Lower leg skin (tissue), 3 donors: ENCODE results near the gene NOTCH1.

ENCODE experiments used
- CTCF ChIP-seq, 3 donors: fragments of 450-650 bp; IDR thresholded peaks; one replicate each; pipeline ENCODE4 v1.5.1; 2016; ENCODE audit warnings: antibody characterized with exemption in 3 of 3, mild to moderate bottlenecking in 3 of 3, moderate library complexity in 2 of 3
- POLR2A ChIP-seq, 2 donors: fragments of 450-650 bp; IDR thresholded peaks; one replicate each; pipeline ENCODE4 v1.6.1; 2016 to 2017; ENCODE audit warnings: antibody characterized with exemption in 2 of 2, mild to moderate bottlenecking in 1 of 2, moderate library complexity in 1 of 2

- no peak for TF ChIP-seq POLR2A (IDR thresholded peaks at IDR 0.05)
- no peak for TF ChIP-seq CTCF (IDR thresholded peaks at IDR 0.05)
Measured at GRCh38 chr9:136516191-136516654, 29.6 kb downstream of the NOTCH1 start.
